Brain microvascular endothelial cell (primary cell): Measurements from ENCODE around the gene CREG1.

ENCODE experiments used
- DNase-seq: peaks from one replicate; pipeline ENCODE4 v3.0.0-alpha.2; 2020
- H3K27ac ChIP-seq: fragments of 250-450 bp; sonication (Bioruptor Pico); 2 replicates; pipeline ENCODE4 v1.5.1; 2020; ENCODE audit warnings: mild to moderate bottlenecking, moderate library complexity
- H3K27me3 ChIP-seq: fragments of 250-450 bp; sonication (Bioruptor Pico); replicated peaks from 2 replicates; pipeline ENCODE4 v1.5.1; 2020; ENCODE audit warnings: mild to moderate bottlenecking
- H3K36me3 ChIP-seq: fragments of 250-450 bp; sonication (Bioruptor Pico); replicated peaks from 2 replicates; pipeline ENCODE4 v1.5.1; 2020; ENCODE audit warnings: mild to moderate bottlenecking
- H3K4me3 ChIP-seq: 2 replicates; pipeline ENCODE4 v1.5.1; 2011; ENCODE audit warnings: low read depth, mild to moderate bottlenecking, control low read depth, low read length, moderate library complexity
- in situ Hi-C: cut with HindIII; loops from 2 replicates; pipeline ENCODE4 v1.10.0; 2017; ENCODE audit warnings: low sequenced_read_pairs, low pct_ligation_motif_present
- TF ChIP-seq, protein P1 (sequence below): IDR thresholded peaks from 2 replicates; pipeline ENCODE4 v1.5.1; 2011; ENCODE audit warnings: low read depth, mild to moderate bottlenecking, moderate library complexity, low read length, control low read depth, inconsistent platforms; ENCODE audit errors: missing control alignments

CREG1 gene

DNA sequence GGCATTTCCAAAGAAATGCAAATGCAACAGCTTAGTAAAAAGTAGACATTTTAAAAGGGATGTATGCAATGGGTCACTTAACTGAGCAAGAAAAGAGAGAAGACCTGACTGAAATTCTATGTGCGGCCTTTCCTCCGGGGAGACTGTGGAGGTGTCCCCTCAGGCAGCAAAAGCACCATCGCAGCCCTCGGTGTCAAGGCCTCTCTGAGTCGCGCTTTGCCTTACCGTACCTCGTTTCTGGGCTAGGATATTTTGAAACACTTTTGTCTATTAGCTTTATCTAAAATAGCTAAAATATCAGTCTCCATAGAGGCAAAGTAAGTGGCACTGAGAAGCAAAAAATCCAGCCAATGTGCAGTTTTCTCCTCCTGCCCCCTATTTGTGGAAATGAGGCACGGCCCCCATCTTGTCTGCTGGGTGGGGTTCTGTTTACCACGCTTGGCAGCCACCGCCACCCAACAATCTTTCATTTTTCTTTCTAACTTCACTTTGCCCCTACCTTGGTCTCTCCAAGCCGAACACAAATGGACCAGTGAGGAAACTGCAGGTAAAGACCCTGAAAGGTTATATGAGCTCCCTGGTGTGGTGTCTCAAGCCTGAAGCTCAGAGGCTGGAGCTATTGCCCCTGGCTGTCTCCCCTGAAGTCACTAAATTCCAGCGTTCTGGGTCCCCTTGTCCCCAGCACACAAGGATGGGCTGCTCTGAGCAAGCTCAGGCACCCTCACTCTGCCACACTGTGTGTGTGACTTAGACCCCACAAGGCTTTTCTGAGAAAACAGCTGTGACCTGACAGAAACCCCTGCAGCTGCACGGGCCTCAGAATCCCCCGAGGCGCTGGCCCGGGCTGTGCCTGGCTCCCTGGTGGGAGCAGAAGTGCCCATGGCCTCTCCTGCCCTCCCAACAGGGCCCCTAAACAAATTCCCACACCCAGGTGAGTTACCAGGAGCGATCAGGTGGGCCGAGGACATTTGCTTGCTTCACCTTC lies 36.9 kb downstream of the CREG1 start:
- Histone ChIP-seq H3K27me3 (no peaks in the 10 kb centered on the region), H3K36me3 (no peaks in the 10 kb centered on the region), H3K27ac (peak overlapping the region; percentile 34), H3K4me3 (no peak overlapping the region)
- no peak for DNase-seq
- in situ Hi-C loops: no loop called here
- TF ChIP-seq, protein P1, sequence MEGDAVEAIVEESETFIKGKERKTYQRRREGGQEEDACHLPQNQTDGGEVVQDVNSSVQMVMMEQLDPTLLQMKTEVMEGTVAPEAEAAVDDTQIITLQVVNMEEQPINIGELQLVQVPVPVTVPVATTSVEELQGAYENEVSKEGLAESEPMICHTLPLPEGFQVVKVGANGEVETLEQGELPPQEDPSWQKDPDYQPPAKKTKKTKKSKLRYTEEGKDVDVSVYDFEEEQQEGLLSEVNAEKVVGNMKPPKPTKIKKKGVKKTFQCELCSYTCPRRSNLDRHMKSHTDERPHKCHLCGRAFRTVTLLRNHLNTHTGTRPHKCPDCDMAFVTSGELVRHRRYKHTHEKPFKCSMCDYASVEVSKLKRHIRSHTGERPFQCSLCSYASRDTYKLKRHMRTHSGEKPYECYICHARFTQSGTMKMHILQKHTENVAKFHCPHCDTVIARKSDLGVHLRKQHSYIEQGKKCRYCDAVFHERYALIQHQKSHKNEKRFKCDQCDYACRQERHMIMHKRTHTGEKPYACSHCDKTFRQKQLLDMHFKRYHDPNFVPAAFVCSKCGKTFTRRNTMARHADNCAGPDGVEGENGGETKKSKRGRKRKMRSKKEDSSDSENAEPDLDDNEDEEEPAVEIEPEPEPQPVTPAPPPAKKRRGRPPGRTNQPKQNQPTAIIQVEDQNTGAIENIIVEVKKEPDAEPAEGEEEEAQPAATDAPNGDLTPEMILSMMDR: no peak

DNA sequence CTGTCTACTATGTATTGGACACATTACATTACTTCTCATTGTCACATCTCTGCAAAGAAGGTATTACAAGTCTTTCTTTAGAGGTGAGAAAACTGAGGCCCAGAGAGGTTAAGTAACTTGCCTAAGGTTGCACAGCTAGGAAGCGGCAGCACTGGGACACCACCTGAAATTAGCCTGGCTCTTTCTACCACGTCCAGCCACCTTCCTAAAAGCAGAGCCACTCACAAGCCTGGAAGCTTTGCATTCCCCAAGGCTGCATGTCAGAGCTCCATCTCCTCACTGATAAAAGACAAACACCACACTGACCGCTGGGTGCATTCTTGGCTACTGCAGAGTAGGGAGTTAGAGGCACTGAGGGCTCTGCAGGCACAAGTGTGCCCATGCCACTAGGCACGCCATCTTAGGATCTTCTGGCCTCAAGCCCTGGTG lies 37.7 kb downstream of the CREG1 start:
- no peaks in the 10 kb centered on the region for H3K36me3 ChIP-seq
- TF ChIP-seq, protein P1: no peak
- DNase-seq: no peak
- in situ Hi-C loops: no loop called here
- H3K27ac ChIP-seq: no peak overlapping the region
- H3K4me3 ChIP-seq: no peak overlapping the region
- H3K27me3 ChIP-seq: no peaks in the 10 kb centered on the region

DNA sequence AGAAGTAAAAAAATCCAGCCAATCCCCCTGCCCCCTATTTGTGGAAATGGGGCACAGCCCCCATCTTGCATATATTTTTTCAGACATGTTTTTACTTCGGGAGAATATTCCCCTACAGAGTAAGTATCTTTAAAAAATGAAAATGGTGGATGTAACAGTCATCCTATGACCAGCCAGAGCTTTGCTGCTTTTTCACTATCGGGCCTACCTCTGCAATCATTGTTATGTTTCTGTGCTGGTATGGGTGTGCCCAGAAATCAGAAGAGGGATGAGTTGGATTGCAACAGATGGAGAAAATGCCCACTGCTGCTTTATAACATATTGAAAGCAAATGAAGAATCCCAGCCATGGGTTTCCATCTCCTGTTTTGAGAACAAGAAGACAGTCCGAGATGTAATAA lies 38.1 kb downstream of the CREG1 start:
- Histone ChIP-seq H3K27me3 (no peaks in the 10 kb centered on the region), H3K36me3 (no peaks in the 10 kb centered on the region), H3K27ac (no peak overlapping the region), H3K4me3 (no peak overlapping the region)
- TF ChIP-seq, protein P1: no peak
- in situ Hi-C loops: no loop called here
- DNase-seq: no peak

DNA sequence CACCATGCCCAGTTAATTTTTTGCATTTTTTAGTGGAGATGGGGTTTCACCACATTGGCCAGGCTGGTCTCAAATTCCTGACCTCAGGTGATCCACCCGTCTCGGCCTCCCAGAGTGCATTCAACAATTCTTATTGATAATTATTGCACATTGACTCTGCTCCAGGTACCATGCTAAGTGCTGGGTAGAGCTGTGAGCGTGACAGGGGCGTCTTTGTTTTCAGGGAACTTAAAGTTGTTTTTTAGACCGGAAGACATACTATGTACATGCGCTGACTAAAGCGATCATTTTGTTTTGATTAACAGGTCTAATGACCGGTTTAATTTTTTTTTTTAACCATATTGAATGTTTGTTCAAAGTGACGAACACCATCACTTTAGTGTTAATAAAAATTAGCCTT lies 39.3 kb downstream of the CREG1 start:
- no peaks in the 10 kb centered on the region for H3K27me3 ChIP-seq
- no peak overlapping the region for H3K27ac ChIP-seq
- no peak overlapping the region for H3K4me3 ChIP-seq
- H3K36me3 ChIP-seq: no peaks in the 10 kb centered on the region
- in situ Hi-C loops: no loop called here
- no peak for DNase-seq
- TF ChIP-seq, protein P1: no peak

DNA sequence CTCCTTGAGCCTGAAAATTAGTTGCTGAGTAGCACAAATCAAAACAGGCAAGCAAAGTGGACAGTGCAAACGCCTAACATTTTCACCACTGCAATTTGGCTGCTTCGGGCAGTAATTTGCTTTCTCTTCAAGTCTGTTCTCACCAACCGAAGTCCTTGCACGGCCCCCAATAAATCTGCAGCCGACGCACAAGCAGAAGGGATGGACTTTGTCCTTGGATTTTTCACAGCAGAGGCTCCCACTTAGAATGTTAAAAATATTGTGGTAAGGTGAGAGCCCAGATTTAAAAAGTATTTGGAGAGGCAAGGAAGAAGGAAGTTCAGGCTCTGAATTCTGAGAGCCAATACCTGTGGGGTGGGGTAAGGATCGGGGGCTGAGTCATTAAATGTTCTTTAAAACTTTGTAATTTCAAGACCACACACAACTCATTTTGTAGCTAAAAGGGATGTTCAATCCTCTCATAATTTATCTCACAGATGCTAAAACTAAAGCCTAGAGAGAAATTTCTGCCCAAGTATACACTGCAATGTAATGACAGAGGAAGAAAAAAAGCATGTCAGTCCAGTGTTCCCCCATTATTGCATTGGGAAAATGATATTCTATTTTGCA lies 41.4 kb downstream of the CREG1 start:
- TF ChIP-seq, protein P1: no peak
- no peaks in the 10 kb centered on the region for H3K36me3 ChIP-seq
- H3K27me3 ChIP-seq: no peaks in the 10 kb centered on the region
- in situ Hi-C loops: no loop called here
- DNase-seq: no peak
- no peak overlapping the region for H3K27ac ChIP-seq
- no peak overlapping the region for H3K4me3 ChIP-seq
